ENCODE data around the gene RFTN1.

RFTN1 gene

GRCh38 chr3:16357186-16358121 lies 156.0 kb downstream of the RFTN1 start:
- no peak for TF ChIP-seq ZNF274 (IDR thresholded peaks at IDR 0.05; ENCODE audit: low read depth, low read length)

GRCh38 chr3:16355828-16356227 lies 157.7 kb downstream of the RFTN1 start:
- no peak overlapping the region for H3K4me3 ChIP-seq (ENCODE audit: low read length)
- no peak for TF ChIP-seq ZNF274 (IDR thresholded peaks at IDR 0.05; ENCODE audit: low read depth, low read length)

More at GRCh38 chr3:16357186-16358121, 156.0 kb downstream of the RFTN1 start:
- H3K4me3 ChIP-seq (ENCODE audit: low read length) = no peak overlapping the region

GRCh38 chr3:16354291-16354690 lies 159.2 kb downstream of the RFTN1 start:
- H3K4me3 ChIP-seq (ENCODE audit: low read length) = no peak overlapping the region
- TF ChIP-seq ZNF274 (IDR thresholded peaks at IDR 0.05; ENCODE audit: low read depth, low read length) = no peak

GRCh38 chr3:16352428-16352827 lies 161.1 kb downstream of the RFTN1 start:
- TF ChIP-seq ZNF274 (IDR thresholded peaks at IDR 0.05; ENCODE audit: low read depth, low read length) = no peak
- no peak overlapping the region for H3K4me3 ChIP-seq (ENCODE audit: low read length)

- no peak overlapping the region for H3K4me3 ChIP-seq (ENCODE audit: low read length)
Measured at GRCh38 chr3:16350597-16351318, 162.7 kb downstream of the RFTN1 start.

GRCh38 chr3:16349986-16350596 lies 163.4 kb downstream of the RFTN1 start:
- TF ChIP-seq ZNF274 (IDR thresholded peaks at IDR 0.05; ENCODE audit: low read depth, low read length) = no peak
- no peak overlapping the region for H3K4me3 ChIP-seq (ENCODE audit: low read length)

More at GRCh38 chr3:16350597-16351318, 162.7 kb downstream of the RFTN1 start:
- TF ChIP-seq ZNF274 (IDR thresholded peaks at IDR 0.05; ENCODE audit: low read depth, low read length) = no peak

GRCh38 chr3:16347548-16347947 lies 166.0 kb downstream of the RFTN1 start:
- H3K4me3 ChIP-seq (ENCODE audit: low read length) = no peak overlapping the region
- TF ChIP-seq ZNF274 (IDR thresholded peaks at IDR 0.05; ENCODE audit: low read depth, low read length) = no peak

GRCh38 chr3:16346413-16347081 lies 167.0 kb downstream of the RFTN1 start:
- no peak for TF ChIP-seq ZNF274 (IDR thresholded peaks at IDR 0.05; ENCODE audit: low read depth, low read length)
- no peak overlapping the region for H3K4me3 ChIP-seq (ENCODE audit: low read length)

GRCh38 chr3:16343101-16343500 lies 170.4 kb downstream of the RFTN1 start:
- no peak overlapping the region for H3K4me3 ChIP-seq (ENCODE audit: low read length)
- no peak for TF ChIP-seq ZNF274 (IDR thresholded peaks at IDR 0.05; ENCODE audit: low read depth, low read length)

GRCh38 chr3:16338999-16339398 lies 174.5 kb downstream of the RFTN1 start:
- H3K4me3 ChIP-seq (ENCODE audit: low read length) = no peak overlapping the region
- no peak for TF ChIP-seq ZNF274 (IDR thresholded peaks at IDR 0.05; ENCODE audit: low read depth, low read length)

- no peak overlapping the region for H3K4me3 ChIP-seq (ENCODE audit: low read length)
- TF ChIP-seq ZNF274 (IDR thresholded peaks at IDR 0.05; ENCODE audit: low read depth, low read length) = no peak
Measured at GRCh38 chr3:16337856-16338540, 175.5 kb downstream of the RFTN1 start.

- TF ChIP-seq ZNF274 (IDR thresholded peaks at IDR 0.05; ENCODE audit: low read depth, low read length) = no peak
- no peak overlapping the region for H3K4me3 ChIP-seq (ENCODE audit: low read length)
Measured at GRCh38 chr3:16336825-16337224, 176.7 kb downstream of the RFTN1 start.

Data from GM08714 (cell line).